Regular cardiac myocyte (primary cell): ENCODE data around the gene KIF25. TPM values are rescaled to one million over a fixed set of nuclear protein-coding genes. Genes with fewer than 3 reads are reported as not detected.

ENCODE experiments used
- total RNA-seq: library from RNA; depleted of rRNA; stranded (reverse); fragments of >200 nt; gene quantifications from 2 replicates; pipeline ENCODE4 v1.2.3, GENCODE V29; 2014

The KIF25 gene, protein sequence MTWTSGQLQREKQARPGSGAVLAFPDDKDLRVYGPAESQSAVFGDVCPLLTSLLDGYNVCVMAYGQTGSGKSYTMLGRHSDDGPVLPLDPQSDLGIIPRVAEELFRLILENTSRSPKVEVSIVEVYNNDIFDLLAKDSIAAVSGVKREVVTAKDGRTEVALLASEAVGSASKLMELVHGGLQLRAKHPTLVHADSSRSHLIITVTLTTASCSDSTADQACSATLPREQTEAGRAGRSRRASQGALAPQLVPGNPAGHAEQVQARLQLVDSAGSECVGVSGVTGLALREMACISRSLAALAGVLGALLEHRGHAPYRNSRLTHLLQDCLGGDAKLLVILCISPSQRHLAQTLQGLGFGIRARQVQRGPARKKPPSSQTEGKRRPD
- total RNA-seq = 0.38 and 2.0 TPM in 2 replicates

DNA sequence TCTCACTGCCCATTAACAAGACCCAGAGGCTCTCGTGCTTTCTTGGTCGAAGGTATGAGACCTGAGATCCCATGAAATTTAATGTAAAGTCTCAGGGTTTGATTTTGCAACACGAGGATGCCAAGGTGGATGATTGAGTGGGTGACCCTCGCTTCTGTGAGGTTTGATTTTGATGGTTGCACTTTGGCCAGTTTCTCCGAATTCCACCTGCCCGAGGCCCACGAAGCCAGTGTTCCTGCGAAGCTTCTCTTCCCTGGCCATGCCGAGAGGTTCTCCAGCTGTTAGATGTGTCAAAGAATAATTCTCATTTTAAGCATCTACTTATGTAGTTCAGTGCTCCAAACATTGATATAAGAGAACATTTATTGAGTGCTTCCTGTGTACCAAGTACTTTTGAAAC, at the start of gene KIF25:
Gene KIF25 (plus strand): TSS at position 30 of the 400 bp plus-strand sequence. CDS start 31,915 bp downstream, outside the sequence.

DNA sequence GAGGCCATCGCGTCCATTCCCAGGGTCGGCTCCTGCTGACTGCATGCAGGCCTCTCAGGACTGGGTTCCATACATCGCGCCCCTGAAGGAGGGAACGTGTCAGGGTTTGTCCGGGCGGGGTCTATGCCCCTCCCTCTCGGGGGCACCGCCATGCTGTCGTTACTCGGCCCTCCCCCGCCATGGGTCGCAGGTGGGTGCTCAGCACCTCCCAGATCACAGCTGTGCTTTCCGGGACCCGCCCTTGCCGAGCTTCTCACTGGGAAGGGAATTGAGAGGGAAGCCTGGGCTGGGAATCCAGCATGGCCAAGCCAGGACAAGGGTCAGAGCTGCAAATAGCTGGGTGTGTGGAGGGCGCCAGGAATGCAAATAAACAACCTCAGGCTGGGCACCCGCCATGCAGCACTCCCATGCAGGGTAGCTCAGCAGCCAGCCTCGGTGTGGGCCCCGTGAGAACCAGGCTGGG, 81.5 kb downstream of the KIF25 start, which contains the start of gene FRMD1:
Gene FRMD1 (minus strand): TSS at position 270 of the 463 bp plus-strand sequence. CDS start 118 bp downstream, at position 152.

Other genes starting within 250 kb of the KIF25 start
- 32.2 and 54.1 TPM in 2 replicates for gene AFDN, start 170.8 kb upstream of the KIF25 start, total RNA-seq
- not detected in 2 replicates for gene FRMD1, start 81.5 kb downstream of the KIF25 start, total RNA-seq